Activated CD4-positive, alpha-beta T cell treated with anti-CD3 and anti-CD28 coated beads, Interleukin-2, amount 10 ng/mL, durations not matched to agents 24 days and 14 days (primary cell): ENCODE measurements around the gene NLRX1. TPM values are rescaled to one million over a fixed set of nuclear protein-coding genes. Genes with fewer than 3 reads are reported as not detected.

Experiments used
- DNase-seq: peaks from one replicate; pipeline ENCODE4 v3.0.0; 2022
- H3K27ac Mint-ChIP-seq: one replicate; pipeline ENCODE4 v1.8.0; 2022; ENCODE audit warnings: mild to moderate bottlenecking, mixed read lengths
- H3K27me3 Mint-ChIP-seq: one replicate; pipeline ENCODE4 v1.8.0; 2022; ENCODE audit warnings: mixed read lengths
- H3K36me3 Mint-ChIP-seq: one replicate; pipeline ENCODE4 v1.8.0; 2022; ENCODE audit warnings: low read depth, mild to moderate bottlenecking, mixed read lengths
- H3K4me1 Mint-ChIP-seq: one replicate; pipeline ENCODE4 v1.8.0; 2021; ENCODE audit warnings: mixed read lengths
- H3K4me3 Mint-ChIP-seq: one replicate; pipeline ENCODE4 v1.8.0; 2022; ENCODE audit warnings: mild to moderate bottlenecking, moderate library complexity, mixed read lengths
- H3K9me3 Mint-ChIP-seq: one replicate; pipeline ENCODE4 v1.8.0; 2021; ENCODE audit warnings: mixed read lengths
- intact Hi-C: fragments of 100-400 bp; cut with micrococcal nuclease; formaldehyde crosslinking; loops from one replicate; pipeline ENCODE4 v1.15.1; 2023
- total RNA-seq: library from RNA; stranded (reverse); gene quantifications from 2 replicates; pipeline ENCODE4 v1.2.3, GENCODE V29; 2022

The NLRX1 gene
- total RNA-seq, 1 donor from 2014 or later, result 25.0 TPM

DNA sequence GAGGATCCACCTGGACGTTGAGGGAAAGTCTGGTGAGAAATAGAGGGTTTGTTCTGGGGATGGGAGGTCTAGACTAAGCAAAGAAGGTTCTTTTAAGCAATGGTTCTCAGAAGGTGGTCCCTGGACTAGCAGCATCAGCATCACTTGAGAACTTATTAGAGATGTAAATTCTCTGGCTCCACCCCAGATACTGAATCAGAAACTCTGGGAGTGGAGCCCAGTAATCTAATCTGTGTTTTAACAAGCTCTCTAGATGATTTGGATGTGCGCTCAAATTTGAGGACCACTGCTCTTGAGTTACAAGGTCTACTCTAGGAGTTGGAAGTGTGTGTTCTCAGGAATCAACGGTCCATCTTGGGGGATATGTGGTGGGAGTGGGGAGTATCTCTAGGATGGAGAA lies 23.0 kb upstream of the NLRX1 start:
- Mint-ChIP-seq H3K27ac (no peak overlapping the region), H3K27me3 (peaks cover 48% of the 10 kb centered on the region), H3K9me3 (no peaks in the 10 kb centered on the region), H3K4me1 (peaks cover 6% of the 10 kb centered on the region), H3K4me3 (no peak overlapping the region), H3K36me3 (no peaks in the 10 kb centered on the region)
- intact Hi-C loops, result loop anchor here (2.0 to 5.0 kb wide), 2 partner anchors 51 to 177 kb away; no protein-coding TSS in a partner anchor
- no peak for DNase-seq

DNA sequence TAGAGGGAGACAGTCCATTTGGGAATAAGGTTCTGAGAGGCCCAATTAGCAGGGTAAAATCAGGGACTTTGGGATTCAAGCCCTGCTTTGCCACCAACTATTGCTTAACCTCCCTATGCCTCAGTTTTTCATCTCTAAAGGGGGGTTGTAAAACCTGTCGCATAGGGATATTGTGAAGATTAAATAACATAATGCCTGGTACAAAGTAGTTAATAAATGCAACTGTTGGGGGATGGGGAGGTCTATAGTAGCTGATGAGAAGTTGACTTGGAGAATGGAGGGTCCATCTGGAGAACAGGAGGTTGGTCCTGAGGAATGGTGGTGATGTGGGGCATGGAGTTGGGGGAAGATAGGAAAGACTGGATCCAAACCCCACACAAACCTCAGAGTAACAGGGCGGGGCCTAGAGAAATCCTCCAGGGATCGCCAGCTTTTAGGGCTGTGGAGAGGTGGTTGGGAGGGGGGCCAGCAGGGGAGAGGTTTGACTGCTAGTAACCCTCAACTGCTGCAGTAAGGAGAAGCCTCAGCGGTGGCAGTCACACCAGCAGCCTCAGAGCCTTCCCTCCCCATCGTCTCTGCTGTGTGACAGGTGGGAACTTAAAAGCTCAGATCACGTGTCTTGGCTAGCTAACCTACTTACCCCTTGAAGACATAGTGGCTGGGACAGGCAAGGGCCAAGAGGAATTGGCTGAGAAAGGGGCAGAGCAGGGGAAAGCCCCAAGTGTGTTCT lies 20.8 kb upstream of the NLRX1 start:
- intact Hi-C loops, result loop anchor here (2.0 to 5.0 kb wide), 2 partner anchors 21 to 175 kb away; partner anchors contain the start of gene NLRX1
- Mint-ChIP-seq H3K36me3 (no peaks in the 10 kb centered on the region), H3K27me3 (peaks cover 67% of the 10 kb centered on the region), H3K9me3 (no peaks in the 10 kb centered on the region), H3K27ac (no peak overlapping the region), H3K4me1 (peaks cover 6% of the 10 kb centered on the region), H3K4me3 (peak overlapping the region; percentile 78)
- DNase-seq, result no peak

GRCh38 chr11:119148720-119149017 lies 19.9 kb upstream of the NLRX1 start:
- intact Hi-C loops, result loop anchor here (5.0 kb wide), 1 partner anchor 174 kb away; no protein-coding TSS in a partner anchor
- no peak overlapping the region for H3K27ac Mint-ChIP-seq
- peak overlapping the region; percentile 78 for H3K4me3 Mint-ChIP-seq
- H3K36me3 Mint-ChIP-seq, result no peaks in the 10 kb centered on the region
- peaks cover 5% of the 10 kb centered on the region for H3K4me1 Mint-ChIP-seq
- H3K9me3 Mint-ChIP-seq, result no peaks in the 10 kb centered on the region
- peaks cover 69% of the 10 kb centered on the region for H3K27me3 Mint-ChIP-seq
- DNase-seq, result no peak

GRCh38 chr11:119149018-119149785 lies 19.3 kb upstream of the NLRX1 start, which contains the start of gene ABCG4:
TSS of gene ABCG4 (plus strand) at chr11:119149052. CDS start at chr11:119149966, 914 bp downstream.
- intact Hi-C loops, result loop anchor here (5.0 kb wide), 1 partner anchor 173 kb away; no protein-coding TSS in a partner anchor
- Mint-ChIP-seq H3K9me3 (no peaks in the 10 kb centered on the region), H3K36me3 (no peaks in the 10 kb centered on the region), H3K27me3 (peaks cover 67% of the 10 kb centered on the region), H3K4me3 (peak within 1 kb of the TSS; percentile 78), H3K27ac (no peak within 1 kb of the TSS), H3K4me1 (peaks cover 4% of the 10 kb centered on the region)
- peak; percentile 81 for DNase-seq

- Mint-ChIP-seq H3K36me3 (no peaks in the 10 kb centered on the region), H3K27ac (no peak overlapping the region), H3K4me3 (peak overlapping the region; percentile 22), H3K27me3 (peaks cover 67% of the 10 kb centered on the region), H3K9me3 (no peaks in the 10 kb centered on the region), H3K4me1 (peaks cover 4% of the 10 kb centered on the region)
- DNase-seq, result no peak
- intact Hi-C loops, result loop anchor here (5.0 kb wide), 1 partner anchor 172 kb away; no protein-coding TSS in a partner anchor
Measured at GRCh38 chr11:119149786-119150275, 18.7 kb upstream of the NLRX1 start.

- H3K27me3 Mint-ChIP-seq, result peaks cover 62% of the 10 kb centered on the region
- H3K27ac Mint-ChIP-seq, result no peak overlapping the region
- intact Hi-C loops, result no loop called here
- H3K36me3 Mint-ChIP-seq, result no peaks in the 10 kb centered on the region
- peaks cover 7% of the 10 kb centered on the region for H3K4me1 Mint-ChIP-seq
- no peak overlapping the region for H3K4me3 Mint-ChIP-seq
- no peaks in the 10 kb centered on the region for H3K9me3 Mint-ChIP-seq
- no peak for DNase-seq
Measured at GRCh38 chr11:119152043-119152442, 16.5 kb upstream of the NLRX1 start.

DNA sequence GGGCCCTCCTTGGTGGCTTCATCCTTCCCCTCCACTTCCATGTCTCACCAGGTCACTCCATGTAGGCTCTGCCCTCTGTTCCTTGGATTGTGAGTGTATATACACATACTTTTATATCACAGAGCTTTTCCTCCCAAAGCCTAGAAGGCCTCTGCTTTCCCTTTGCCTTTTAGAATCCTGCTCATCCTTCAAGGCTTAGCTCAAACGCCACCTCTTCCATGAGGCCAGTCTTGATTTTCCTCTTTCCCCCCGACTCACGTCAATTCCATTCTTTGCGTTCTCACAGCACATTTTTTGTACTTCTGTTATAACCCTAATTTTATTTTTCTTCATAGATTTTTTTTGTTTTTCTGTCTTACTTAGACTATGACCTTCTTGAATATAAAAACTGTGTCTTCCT lies 15.9 kb upstream of the NLRX1 start:
- Mint-ChIP-seq H3K4me1 (peaks cover 7% of the 10 kb centered on the region), H3K27ac (no peak overlapping the region), H3K36me3 (no peaks in the 10 kb centered on the region), H3K27me3 (peaks cover 56% of the 10 kb centered on the region), H3K9me3 (no peaks in the 10 kb centered on the region), H3K4me3 (no peak overlapping the region)
- intact Hi-C loops, result no loop called here
- DNase-seq, result no peak

- H3K4me1 Mint-ChIP-seq, result peaks cover 3% of the 10 kb centered on the region
- no peak for DNase-seq
- no peaks in the 10 kb centered on the region for H3K9me3 Mint-ChIP-seq
- H3K27me3 Mint-ChIP-seq, result peaks cover 50% of the 10 kb centered on the region
- intact Hi-C loops, result no loop called here
- no peak overlapping the region for H3K4me3 Mint-ChIP-seq
- H3K27ac Mint-ChIP-seq, result no peak overlapping the region
- H3K36me3 Mint-ChIP-seq, result no peaks in the 10 kb centered on the region
Measured at GRCh38 chr11:119153049-119153818, 15.3 kb upstream of the NLRX1 start.

DNA sequence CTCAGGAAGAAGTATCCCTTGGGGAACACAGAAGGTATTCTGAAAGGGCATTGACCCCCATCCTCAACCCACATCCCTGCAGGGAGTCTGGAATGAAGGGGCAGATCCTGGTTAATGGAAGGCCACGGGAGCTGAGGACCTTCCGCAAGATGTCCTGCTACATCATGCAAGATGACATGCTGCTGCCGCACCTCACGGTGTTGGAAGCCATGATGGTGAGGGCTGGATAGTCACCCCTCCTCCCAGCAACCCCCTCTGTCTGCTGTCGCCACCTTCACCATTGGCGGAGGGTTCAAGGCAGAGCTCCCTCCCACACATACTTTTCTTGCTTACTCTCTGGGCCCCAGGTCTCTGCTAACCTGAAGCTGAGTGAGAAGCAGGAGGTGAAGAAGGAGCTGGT lies 14.3 kb upstream of the NLRX1 start:
- H3K27ac Mint-ChIP-seq, result no peak overlapping the region
- peaks cover 3% of the 10 kb centered on the region for H3K4me1 Mint-ChIP-seq
- intact Hi-C loops, result no loop called here
- H3K36me3 Mint-ChIP-seq, result no peaks in the 10 kb centered on the region
- DNase-seq, result no peak
- no peak overlapping the region for H3K4me3 Mint-ChIP-seq
- H3K9me3 Mint-ChIP-seq, result no peaks in the 10 kb centered on the region
- H3K27me3 Mint-ChIP-seq, result peaks cover 44% of the 10 kb centered on the region

GRCh38 chr11:119155733-119156492 lies 12.6 kb upstream of the NLRX1 start:
- H3K27ac Mint-ChIP-seq, result no peak overlapping the region
- intact Hi-C loops, result no loop called here
- no peak overlapping the region for H3K4me3 Mint-ChIP-seq
- peak; percentile 67 for DNase-seq
- no peaks in the 10 kb centered on the region for H3K9me3 Mint-ChIP-seq
- H3K36me3 Mint-ChIP-seq, result no peaks in the 10 kb centered on the region
- H3K27me3 Mint-ChIP-seq, result peaks cover 34% of the 10 kb centered on the region
- H3K4me1 Mint-ChIP-seq, result peaks cover 3% of the 10 kb centered on the region

GRCh38 chr11:119156496-119156895 lies 12.0 kb upstream of the NLRX1 start:
- H3K9me3 Mint-ChIP-seq, result no peaks in the 10 kb centered on the region
- intact Hi-C loops, result no loop called here
- no peaks in the 10 kb centered on the region for H3K36me3 Mint-ChIP-seq
- DNase-seq, result no peak
- H3K27ac Mint-ChIP-seq, result no peak overlapping the region
- H3K27me3 Mint-ChIP-seq, result peaks cover 28% of the 10 kb centered on the region
- peaks cover 3% of the 10 kb centered on the region for H3K4me1 Mint-ChIP-seq
- no peak overlapping the region for H3K4me3 Mint-ChIP-seq

GRCh38 chr11:119157063-119157462 lies 11.5 kb upstream of the NLRX1 start:
- no peaks in the 10 kb centered on the region for H3K9me3 Mint-ChIP-seq
- no peaks in the 10 kb centered on the region for H3K36me3 Mint-ChIP-seq
- intact Hi-C loops, result no loop called here
- no peak overlapping the region for H3K27ac Mint-ChIP-seq
- H3K27me3 Mint-ChIP-seq, result peaks cover 22% of the 10 kb centered on the region
- H3K4me3 Mint-ChIP-seq, result no peak overlapping the region
- peaks cover 3% of the 10 kb centered on the region for H3K4me1 Mint-ChIP-seq
- DNase-seq, result no peak

DNA sequence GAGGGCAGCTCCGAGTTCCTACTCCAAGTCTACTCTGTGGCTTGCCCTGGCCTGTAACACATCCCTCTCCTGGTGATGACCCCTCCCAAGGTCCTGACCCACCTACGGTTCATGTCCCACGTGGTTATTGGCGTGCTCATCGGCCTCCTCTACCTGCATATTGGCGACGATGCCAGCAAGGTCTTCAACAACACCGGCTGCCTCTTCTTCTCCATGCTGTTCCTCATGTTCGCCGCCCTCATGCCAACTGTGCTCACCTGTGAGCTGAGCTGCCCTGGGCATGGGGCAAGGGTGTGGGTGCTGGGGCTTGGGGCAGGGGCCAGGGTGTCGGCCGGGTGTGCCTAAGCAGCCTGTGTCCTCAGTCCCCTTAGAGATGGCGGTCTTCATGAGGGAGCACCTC lies 10.1 kb upstream of the NLRX1 start:
- no peak overlapping the region for H3K27ac Mint-ChIP-seq
- peaks cover 3% of the 10 kb centered on the region for H3K4me1 Mint-ChIP-seq
- peaks cover 11% of the 10 kb centered on the region for H3K27me3 Mint-ChIP-seq
- intact Hi-C loops, result no loop called here
- no peak overlapping the region for H3K4me3 Mint-ChIP-seq
- H3K9me3 Mint-ChIP-seq, result no peaks in the 10 kb centered on the region
- DNase-seq, result no peak
- no peaks in the 10 kb centered on the region for H3K36me3 Mint-ChIP-seq
